HCT116 (cell line): Measurements from ENCODE around the gene ADAM17.

Experiments
- EZH2 ChIP-seq: fragments of 200-600 bp; sonication (generic); IDR thresholded peaks from 2 replicates; pipeline ENCODE4 v1.6.1; 2017; ENCODE audit warnings: antibody characterized with exemption, mixed run types
- POLR2A ChIP-seq: IDR thresholded peaks from 2 replicates; pipeline ENCODE4 v1.7.0; 2011; ENCODE audit warnings: borderline replicate concordance; ENCODE audit not compliant: insufficient read depth, insufficient read length; ENCODE audit errors: extremely low read depth
- TF ChIP-seq, protein P1 (sequence below), 3 experiments: fragments of 200-600 bp in 1 of 3; sonication (generic) in 1 of 3; IDR thresholded peaks in 2 of 3; conservative IDR thresholded peaks in 1 of 3; 2 replicates each; pipeline ENCODE4 v1.5.1; 2012 to 2017; ENCODE audit warnings: low read depth in 2 of 3, low read length in 2 of 3, antibody characterized with exemption in 1 of 3, borderline replicate concordance in 1 of 3, control low read depth in 1 of 3, mild to moderate bottlenecking in 1 of 3, mixed read lengths in 1 of 3, mixed run types in 1 of 3, moderate library complexity in 1 of 3; ENCODE audit not compliant: insufficient read depth in 1 of 3

DNA sequence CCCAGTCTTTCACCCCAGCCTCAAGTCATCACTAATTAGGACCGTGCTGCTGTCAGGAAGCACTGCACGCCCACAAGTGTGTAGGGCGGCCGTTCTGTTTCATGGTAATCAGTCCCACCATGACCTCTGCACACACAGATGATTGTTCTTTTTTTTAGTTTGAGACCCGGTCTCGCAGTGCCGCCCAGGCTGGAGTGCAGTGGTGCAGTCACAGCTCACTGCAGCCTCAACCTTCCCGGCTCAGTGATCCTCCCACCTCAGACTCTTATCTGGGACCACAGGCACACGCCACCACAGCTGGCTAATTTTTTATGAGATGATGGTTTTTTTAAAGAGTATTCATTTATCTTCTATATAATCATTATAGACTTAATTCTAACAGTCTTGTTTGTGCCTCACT, 83.1 kb downstream of the ADAM17 start:
- TF ChIP-seq, protein P1, sequence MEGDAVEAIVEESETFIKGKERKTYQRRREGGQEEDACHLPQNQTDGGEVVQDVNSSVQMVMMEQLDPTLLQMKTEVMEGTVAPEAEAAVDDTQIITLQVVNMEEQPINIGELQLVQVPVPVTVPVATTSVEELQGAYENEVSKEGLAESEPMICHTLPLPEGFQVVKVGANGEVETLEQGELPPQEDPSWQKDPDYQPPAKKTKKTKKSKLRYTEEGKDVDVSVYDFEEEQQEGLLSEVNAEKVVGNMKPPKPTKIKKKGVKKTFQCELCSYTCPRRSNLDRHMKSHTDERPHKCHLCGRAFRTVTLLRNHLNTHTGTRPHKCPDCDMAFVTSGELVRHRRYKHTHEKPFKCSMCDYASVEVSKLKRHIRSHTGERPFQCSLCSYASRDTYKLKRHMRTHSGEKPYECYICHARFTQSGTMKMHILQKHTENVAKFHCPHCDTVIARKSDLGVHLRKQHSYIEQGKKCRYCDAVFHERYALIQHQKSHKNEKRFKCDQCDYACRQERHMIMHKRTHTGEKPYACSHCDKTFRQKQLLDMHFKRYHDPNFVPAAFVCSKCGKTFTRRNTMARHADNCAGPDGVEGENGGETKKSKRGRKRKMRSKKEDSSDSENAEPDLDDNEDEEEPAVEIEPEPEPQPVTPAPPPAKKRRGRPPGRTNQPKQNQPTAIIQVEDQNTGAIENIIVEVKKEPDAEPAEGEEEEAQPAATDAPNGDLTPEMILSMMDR (IDR thresholded peaks at IDR 0.05 in 2 of 3, conservative IDR thresholded peaks at IDR 0.05 in 1 of 3; ENCODE audit: borderline replicate concordance in 1 of 3, insufficient read depth in 1 of 3, low read depth in 2 of 3, low read length in 2 of 3): no peak
- TF ChIP-seq POLR2A: no peak
- TF ChIP-seq EZH2: no peak
